Stimulated activated CD4-positive, alpha-beta T cell treated with anti-CD3 and anti-CD28 coated beads, TNF-alpha, amount 100 ng/mL, for 1 hour (primary cell): ENCODE results near the gene HNF1B.

ENCODE experiments used
- DNase-seq, 3 donors: peaks; one replicate each; pipeline ENCODE4 v3.0.0-alpha.2; 2020; ENCODE audit warnings: low read depth in 3 of 3, low spot score in 1 of 3

HNF1B gene

GRCh38 chr17:37761961-37762360 lies 17.1 kb upstream of the HNF1B start:
- DNase-seq, result no peak

- DNase-seq, result no peak
Observed at GRCh38 chr17:37761059-37761458, 16.2 kb upstream of the HNF1B start.

GRCh38 chr17:37759014-37759637 lies 14.3 kb upstream of the HNF1B start:
- no peak for DNase-seq

GRCh38 chr17:37756051-37756450 lies 11.2 kb upstream of the HNF1B start:
- no peak for DNase-seq

- no peak for DNase-seq
Observed at GRCh38 chr17:37755455-37755854, 10.6 kb upstream of the HNF1B start.

GRCh38 chr17:37754363-37754762 lies 9.5 kb upstream of the HNF1B start:
- no peak for DNase-seq

GRCh38 chr17:37752482-37752881 lies 7.6 kb upstream of the HNF1B start:
- no peak for DNase-seq

- no peak for DNase-seq
Observed at GRCh38 chr17:37750768-37751475, 6.1 kb upstream of the HNF1B start.

GRCh38 chr17:37750292-37750691 lies 5.4 kb upstream of the HNF1B start:
- no peak for DNase-seq

GRCh38 chr17:37747222-37747621 lies 2.4 kb upstream of the HNF1B start:
- no peak for DNase-seq

GRCh38 chr17:37746617-37747016 lies 1.8 kb upstream of the HNF1B start:
- DNase-seq, result no peak

- DNase-seq, result no peak
Observed at GRCh38 chr17:37745801-37746426, 1.1 kb upstream of the HNF1B start.

- no peak for DNase-seq
Observed at GRCh38 chr17:37744633-37744927, 279 bp downstream of the HNF1B start.

GRCh38 chr17:37743875-37744632 lies 805 bp downstream of the HNF1B start:
- no peak for DNase-seq

- DNase-seq, result no peak
Observed at GRCh38 chr17:37743612-37743874, 1.3 kb downstream of the HNF1B start.

- no peak for DNase-seq
Observed at GRCh38 chr17:37742762-37743611, 1.9 kb downstream of the HNF1B start.

GRCh38 chr17:37742116-37742761 lies 2.6 kb downstream of the HNF1B start:
- no peak for DNase-seq

- DNase-seq, result no peak
Observed at GRCh38 chr17:37741341-37742115, 3.3 kb downstream of the HNF1B start.

GRCh38 chr17:37740915-37741314 lies 3.9 kb downstream of the HNF1B start:
- no peak for DNase-seq

GRCh38 chr17:37737971-37738370 lies 6.9 kb downstream of the HNF1B start:
- no peak for DNase-seq
